GM12865 (cell line): ENCODE results near the gene CLPX.

Source experiments
- DNase-seq: peaks from one replicate; pipeline ENCODE4 v3.0.0; 2010; ENCODE audit warnings: low read depth
- H3K4me3 ChIP-seq: 2 replicates; pipeline ENCODE4 v1.5.1; 2011; ENCODE audit warnings: mild to moderate bottlenecking, low read depth, low read length, control low read depth
- CTCF ChIP-seq: IDR thresholded peaks from 2 replicates; pipeline ENCODE4 v1.5.1; 2011; ENCODE audit warnings: low read length, control low read depth, low read depth, inconsistent platforms; ENCODE audit not compliant: insufficient read depth; ENCODE audit errors: missing control alignments

CLPX gene

GRCh38 chr15:65222891-65223290 lies 37.7 kb upstream of the CLPX start:
- no peak for TF ChIP-seq CTCF
- H3K4me3 ChIP-seq = no peak overlapping the region
- no peak for DNase-seq

DNA sequence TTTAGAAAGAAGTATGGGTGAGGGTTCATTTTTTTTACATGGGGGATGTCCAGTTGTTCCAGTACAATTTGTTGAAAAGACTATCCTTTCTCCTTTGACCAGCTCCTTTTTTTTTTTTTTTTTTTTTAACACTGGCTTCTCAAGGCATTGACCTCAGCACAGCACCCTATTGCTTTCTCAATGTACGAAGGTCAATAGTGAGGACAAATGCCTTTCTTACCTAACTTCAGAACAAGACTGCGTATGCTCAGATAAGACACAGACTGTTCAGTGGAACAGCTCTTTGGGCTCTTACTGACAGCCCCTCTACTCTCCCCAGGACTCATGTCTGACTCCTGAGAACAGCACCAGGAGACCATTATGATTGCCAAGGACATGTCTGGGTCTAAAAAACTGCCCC lies 36.6 kb upstream of the CLPX start:
- DNase-seq = no peak
- TF ChIP-seq CTCF = no peak
- H3K4me3 ChIP-seq = no peak overlapping the region

- no peak for TF ChIP-seq CTCF
- no peak overlapping the region for H3K4me3 ChIP-seq
- DNase-seq = no peak
Measured at GRCh38 chr15:65219137-65219536, 34.0 kb upstream of the CLPX start.

GRCh38 chr15:65217526-65218482 lies 32.7 kb upstream of the CLPX start:
- DNase-seq = no peak
- H3K4me3 ChIP-seq = no peak overlapping the region
- TF ChIP-seq CTCF = no peak

DNA sequence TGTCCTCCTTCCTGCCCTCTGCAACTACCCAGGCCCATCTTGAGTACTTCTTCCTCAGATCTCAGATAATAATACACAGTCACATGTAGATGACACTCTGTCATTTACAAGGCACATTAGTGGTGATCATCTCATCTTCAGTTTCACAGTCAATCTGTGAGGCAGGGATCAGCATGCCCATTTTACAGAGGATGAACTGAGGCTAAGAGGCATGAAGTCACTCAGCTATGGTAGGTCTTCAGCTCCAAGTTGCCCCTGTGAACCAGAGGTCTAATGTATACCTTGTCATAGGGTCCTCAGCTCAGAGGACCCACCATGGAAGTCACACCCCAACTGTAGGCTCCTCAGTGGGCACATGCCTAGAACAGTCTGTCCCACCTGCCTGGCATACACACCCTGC lies 30.4 kb upstream of the CLPX start:
- H3K4me3 ChIP-seq = no peak overlapping the region
- no peak for TF ChIP-seq CTCF
- no peak for DNase-seq

- TF ChIP-seq CTCF = no peak
- DNase-seq = no peak
- no peak overlapping the region for H3K4me3 ChIP-seq
Measured at GRCh38 chr15:65214010-65214409, 28.9 kb upstream of the CLPX start.

DNA sequence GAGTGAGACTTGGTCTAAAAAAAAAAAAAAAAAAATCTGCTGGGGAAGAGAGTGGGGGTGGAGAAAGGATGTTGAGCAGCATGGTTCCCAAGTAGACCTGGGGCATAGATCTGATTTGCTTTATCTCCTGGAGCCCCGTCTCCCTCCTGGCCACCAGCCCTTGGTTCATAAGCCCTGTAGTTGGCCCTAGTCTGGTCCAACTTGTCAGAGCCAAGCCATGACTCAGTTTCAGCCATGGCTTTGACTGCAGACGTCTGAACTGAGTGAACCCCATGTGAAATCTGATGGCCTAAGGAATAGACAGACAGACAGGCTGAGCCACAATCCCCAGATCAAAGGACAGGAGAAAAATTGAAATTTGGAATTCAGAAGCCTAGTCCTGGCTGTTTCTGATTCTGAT lies 28.1 kb upstream of the CLPX start:
- no peak overlapping the region for H3K4me3 ChIP-seq
- no peak for DNase-seq
- TF ChIP-seq CTCF = no peak
